Fibroblast of skin of right quadriceps (primary cell): ENCODE data around the gene RALY.

ENCODE experiments used
- DNase-seq: peaks from one replicate; pipeline ENCODE4 v3.0.0-alpha.2; 2013

Gene RALY

GRCh38 chr20:33990075-33990474, 3.6 kb upstream of the RALY start:
- DNase-seq = no peak

DNA sequence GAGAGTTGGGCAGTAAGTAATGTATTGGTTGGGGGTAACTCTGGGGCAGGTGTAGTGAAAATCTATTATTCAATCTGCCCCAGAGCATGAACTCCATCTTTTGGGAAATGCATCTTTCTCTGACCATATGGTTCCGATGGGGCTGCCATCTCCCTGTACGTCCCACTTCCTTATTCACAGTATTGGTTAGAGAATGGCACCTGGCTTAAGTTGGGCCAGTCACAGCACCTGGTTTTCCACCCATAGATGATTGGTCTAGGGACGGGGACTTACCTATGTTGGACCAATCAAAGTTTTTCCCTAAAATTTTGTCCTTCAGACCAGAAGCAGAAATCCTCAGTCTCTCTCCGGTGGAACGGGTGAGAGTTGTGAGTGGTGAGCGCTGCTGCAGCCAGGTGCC, 2.2 kb upstream of the RALY start:
- DNase-seq = no peak

GRCh38 chr20:33992145-33992922, 1.4 kb upstream of the RALY start:
- DNase-seq = no peak

DNA sequence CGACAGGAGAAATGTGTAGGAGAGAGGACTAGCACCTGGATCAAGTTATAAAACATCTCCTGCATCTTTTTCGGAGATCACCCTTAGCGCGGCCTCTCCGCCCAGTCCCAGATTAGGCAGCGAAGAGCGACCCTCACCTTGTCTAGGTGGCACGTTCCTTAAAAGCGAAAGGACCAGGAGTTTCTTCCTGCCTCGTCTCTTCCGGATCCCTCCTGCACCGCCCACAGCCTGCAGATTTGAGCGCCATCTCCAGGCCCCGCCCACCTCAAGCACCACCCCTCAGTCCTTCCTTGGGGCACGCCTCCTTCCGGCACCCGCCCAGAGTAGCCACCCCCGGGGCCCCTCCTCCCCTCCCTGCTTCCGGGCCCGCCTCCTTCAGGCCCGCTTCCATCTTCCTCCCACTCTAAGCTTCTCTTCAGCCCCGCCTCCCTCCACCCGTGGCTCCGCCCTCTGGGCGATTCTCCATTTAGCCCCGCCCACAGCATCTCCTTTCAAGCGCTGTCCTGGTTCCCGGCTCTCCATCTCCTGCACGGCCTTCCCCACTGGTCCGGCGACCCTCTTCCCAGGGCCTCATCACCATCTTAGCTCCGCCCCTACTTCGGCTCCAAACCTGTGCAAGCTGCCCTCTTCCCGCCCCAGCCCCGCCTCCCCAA, 662 bp upstream of the RALY start:
- peak; percentile 99 for DNase-seq

DNA sequence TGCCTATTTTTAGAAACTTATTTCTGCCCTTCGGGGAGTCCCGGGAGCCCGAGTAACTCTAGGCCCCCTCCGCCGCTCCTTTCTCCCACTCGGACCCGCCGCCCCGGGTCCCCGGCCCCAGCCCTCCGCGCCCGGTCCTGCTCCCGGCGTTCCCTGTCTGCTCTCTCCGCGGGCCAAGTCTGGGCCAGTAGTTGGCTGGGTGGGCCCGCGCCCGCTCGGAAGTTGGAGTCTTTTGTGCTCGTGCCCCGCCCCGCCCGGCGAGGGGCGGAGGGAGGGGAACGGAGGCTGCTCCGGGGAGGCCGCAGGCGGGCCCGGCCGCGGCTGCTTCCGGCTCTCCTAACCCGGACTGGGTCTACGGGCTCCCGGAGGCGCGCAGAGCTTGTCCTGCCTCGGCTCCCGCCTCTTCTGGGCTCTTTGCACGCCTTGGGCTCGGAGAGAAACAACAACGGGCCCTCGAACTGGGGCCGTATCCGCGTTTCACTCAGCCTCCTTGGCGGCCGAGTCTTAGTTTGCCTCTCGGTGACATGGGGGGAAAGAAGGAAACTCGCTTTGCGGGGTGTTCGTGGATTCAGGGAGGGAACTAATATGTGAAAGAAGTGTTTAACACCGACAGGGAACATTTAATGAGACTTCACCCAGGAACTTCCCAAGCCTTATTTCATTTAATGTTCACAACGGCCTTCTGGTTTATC, 657 bp downstream of the RALY start:
- DNase-seq = peak; percentile 81

DNA sequence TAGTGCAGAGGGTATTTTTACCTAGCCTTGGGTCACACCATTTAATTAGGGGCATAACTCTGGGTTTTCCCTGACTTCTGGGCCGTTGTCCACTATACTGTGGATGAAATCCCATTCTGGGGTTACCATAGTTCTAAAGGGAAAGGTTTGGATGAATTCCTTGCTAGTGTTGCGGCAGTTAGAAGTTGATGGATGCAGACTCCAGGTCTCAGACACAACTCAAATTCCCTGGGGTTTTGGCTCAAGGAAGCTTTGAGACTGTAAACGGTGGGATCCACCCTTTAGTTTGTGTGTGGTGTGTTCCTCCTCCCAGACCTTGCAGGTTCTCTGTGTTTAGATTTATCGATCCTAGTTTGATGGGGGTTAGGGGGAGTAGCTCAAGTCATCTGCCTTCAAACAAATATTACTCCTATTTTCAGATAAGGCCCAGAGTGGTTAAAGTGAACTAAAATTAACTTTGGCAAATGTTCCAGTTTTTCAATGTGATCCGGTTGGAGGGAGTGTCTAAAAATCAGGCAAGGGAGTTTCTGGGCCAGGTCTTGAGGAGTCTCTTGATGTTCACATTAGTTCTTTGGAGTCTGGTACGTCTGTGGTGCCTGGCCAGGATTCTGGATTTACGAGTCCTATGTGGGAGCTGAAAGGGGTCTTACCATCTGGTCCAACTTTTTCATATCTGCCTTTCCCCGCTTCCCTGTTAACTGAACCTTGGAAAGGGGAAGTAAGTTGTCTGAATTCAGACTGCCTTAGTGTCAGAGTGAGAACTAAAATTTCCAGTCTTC, 1.5 kb downstream of the RALY start:
- DNase-seq = peak; percentile 16

- no peak for DNase-seq
Observed at GRCh38 chr20:33999025-33999649, 5.4 kb downstream of the RALY start.

- no peak for DNase-seq
Observed at GRCh38 chr20:34001378-34001777, 7.7 kb downstream of the RALY start.

- DNase-seq = no peak
Observed at GRCh38 chr20:34004227-34004626, 10.5 kb downstream of the RALY start.

DNA sequence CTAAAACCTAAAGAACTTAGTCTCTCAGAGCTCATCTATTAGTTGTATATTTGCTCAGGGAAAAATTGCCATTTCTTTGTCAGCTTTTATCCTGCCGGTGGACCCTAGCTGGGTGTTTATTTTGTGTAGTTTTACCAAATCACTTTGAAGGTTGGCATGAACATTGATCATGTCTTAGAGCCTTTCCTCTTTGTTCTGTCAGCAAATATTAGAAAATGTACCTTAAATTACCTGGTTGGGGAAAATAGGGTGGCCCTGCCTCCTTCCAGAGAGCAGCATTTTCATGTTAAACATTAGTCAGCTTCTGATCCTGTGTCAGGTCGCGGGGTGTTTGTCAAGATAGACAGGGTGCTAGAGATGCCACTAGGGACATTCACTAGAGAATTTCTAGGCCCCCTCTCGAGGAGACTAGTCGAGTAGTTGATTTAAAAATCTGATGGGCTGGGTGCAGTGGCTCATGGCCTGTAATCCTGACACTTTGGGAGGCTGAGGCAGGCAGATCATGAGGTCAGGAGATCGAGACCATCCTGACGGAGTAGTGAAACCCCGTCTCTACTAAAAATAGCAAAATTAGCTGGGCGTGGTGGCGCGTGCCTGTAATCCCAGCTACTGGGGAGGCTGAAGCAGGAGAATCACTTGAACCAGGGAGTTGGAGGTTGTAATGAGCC, 11.2 kb downstream of the RALY start:
- DNase-seq = no peak

DNA sequence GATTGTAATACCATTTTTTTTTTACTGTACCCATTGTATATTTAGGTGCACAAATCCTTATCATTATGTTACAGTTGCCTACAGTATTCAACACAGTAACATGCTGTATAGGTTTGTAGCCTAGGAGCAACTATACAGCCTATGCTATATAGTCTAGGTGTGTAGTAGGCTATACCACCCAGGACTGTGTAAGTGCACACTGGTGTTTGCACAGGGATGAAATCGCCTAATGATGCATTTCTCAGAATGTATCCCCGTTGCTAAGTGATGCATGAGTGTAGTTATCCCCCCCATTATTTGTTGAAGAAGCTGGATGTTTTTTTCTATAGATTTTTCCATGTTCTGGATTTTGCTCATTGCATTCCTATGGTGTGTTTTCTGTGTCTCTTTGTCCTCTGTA, 12.9 kb downstream of the RALY start:
- no peak for DNase-seq

DNA sequence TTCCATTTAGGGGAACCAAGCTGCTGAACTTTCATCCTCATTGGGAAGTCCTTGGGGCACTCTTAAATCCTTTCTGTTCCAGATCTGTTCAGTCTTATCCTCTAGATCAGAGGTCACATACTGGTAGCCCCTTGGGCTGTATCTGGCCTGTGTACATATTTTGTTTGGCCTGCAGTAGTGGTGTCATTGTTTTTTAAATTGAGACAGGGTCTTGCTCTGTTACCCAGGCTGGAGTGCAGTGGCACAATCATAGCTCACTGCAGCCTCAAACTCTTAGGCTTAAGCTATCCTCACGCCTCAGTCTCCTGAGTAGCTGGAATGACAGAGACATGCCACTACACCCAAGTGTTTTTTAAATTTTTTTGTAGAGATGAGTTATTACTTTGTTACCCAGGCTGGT, 14.8 kb downstream of the RALY start:
- DNase-seq = no peak

- DNase-seq = no peak
Observed at GRCh38 chr20:34010405-34010931, 16.8 kb downstream of the RALY start.

DNA sequence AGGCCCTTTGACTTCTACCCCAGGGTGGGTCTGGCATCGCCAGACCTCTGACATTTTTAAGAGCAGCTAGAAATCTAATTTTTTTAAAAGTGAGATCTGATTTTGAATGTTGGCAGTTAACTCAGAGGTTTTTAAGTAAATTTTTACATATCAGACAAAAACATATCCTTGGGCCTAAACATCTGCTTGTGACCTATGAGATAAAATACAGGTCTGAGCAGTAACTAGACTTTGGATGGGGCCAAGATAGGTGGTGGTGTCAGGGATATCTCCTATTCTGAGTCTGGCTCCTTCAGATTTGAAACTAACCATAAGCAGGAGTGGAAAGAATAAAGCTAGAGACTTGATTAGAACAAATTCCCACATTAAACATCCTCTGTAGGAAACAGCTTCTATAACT, 17.6 kb downstream of the RALY start:
- no peak for DNase-seq

DNA sequence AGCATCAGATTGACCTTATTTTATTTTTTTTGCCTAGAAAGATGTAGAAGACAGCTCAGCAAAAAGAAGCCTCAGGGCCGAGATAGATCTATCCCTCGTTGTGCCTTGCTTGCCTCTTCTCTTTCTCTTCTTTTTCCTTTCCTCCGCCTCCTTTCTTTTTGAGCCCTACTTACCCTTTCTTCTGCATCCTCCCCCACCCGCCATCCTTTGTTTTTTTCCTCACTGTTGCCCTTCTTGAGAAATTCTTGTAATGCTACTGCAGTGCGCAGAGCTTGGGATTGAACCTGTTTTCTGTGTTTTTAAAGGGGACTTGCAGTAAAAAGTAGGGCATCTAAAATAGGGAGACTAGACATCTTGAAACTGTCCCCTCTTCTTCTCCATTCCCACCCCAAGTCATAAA, 18.6 kb downstream of the RALY start:
- DNase-seq = no peak

- no peak for DNase-seq
Observed at GRCh38 chr20:34012735-34013134, 19.0 kb downstream of the RALY start.

DNA sequence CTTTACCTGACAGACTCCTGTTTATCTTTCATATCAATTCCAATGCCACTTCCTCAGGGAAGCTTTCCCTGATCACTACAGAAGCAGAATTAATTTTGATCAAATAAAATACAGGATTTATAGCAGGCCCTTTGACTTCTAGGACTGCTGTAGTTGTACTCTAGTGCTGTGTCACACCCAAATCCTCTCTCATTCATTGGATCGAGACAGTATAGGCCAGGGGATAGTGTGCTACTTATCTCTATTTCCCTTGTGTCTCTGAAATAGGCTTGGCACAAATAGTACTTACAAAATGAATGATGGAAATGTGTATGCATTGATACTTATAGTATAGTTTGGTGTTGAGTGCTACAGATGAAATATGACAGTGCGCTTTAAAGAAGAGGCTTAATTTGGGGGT, 19.8 kb downstream of the RALY start:
- DNase-seq = no peak

GRCh38 chr20:34014878-34015277, 21.2 kb downstream of the RALY start:
- no peak for DNase-seq

DNA sequence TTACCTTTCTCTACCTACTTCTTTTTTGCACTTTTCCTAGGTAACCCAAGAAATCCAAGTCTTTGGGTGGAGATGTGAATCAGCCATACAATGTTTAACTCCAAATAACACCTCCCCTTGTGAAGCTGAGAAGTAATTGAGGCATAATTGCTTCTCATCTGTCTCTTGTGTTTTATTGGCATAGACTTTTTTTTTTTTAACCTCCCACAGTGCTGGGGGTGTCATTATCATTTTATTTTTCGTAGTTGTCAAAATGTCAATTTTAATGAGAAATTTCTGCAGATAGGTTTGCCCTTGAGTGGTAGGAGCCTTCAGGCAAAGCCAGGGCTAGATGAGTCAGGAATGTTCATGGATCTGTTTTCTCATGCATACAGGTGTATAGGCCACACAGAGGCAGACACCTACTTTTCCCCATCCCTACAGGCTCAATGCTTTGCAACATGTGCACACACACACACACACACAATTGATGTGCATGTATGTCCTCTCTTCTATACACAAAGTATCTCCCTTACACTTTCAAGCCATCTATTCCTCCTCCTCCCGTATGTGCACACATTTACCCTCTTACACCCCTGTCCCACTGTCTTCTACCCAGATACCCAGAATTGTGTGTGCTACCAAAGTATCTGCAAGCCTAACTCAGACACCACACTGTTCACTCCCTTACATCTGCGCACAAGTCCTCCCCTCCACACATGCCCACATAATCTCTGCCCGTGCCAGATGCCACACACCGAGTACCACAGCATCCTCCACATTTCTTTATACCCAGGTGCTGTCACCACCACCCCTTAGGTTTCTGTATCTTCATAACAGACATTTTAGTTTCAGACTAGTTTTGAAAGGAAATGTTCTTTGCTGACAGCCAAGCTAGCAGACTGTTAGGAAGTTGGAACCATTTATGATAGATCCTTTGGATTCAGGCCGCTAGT, 22.0 kb downstream of the RALY start:
- no peak for DNase-seq

- no peak for DNase-seq
Observed at GRCh38 chr20:34016736-34017135, 23.0 kb downstream of the RALY start.

DNA sequence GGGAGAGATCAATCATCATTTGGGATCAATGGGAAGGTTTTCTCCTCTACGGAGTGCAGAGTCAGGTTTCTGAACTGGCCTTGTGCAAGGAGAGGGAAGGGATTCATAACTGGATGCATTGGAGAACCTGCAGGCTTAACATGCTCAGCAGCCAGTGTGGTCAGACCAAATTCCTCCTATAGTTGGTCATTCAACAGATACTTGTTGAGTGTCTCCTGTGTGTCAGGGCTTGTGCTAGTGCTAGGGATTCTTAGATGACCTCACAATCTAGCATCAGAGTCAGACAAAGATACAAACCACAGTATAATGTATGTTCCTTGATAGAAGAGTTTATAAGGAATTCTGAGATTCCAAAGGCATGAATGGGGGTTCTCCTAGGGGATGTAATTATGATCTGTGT, 23.9 kb downstream of the RALY start:
- peak; percentile 94 for DNase-seq
